WTC11 (cell line): Measurements from ENCODE around the gene PLLP. TPM values are rescaled to one million over a fixed set of nuclear protein-coding genes. Genes with fewer than 3 reads are reported as not detected.
A peak's percentile ranks its signal among the peaks of the same experiment; 100 is the strongest.

ENCODE experiments used
- ATAC-seq: fragments of 200-7000 bp; cut with Tn5 transposase; 2 replicates; pipeline ENCODE4 v1.10.0; 2021; ENCODE audit warnings: mild to moderate bottlenecking, moderate library complexity
- CTCF ChIA-PET: fragments of 300-600 bp; sonication (Branson Sonifier 250); formaldehyde crosslinking; loops from one replicate; lab custom pipeline; 2021; ENCODE audit warnings: antibody characterized with exemption; lab: Charles Lee
- POLR2A ChIA-PET: fragments of 350-600 bp; sonication (Branson Sonifier 250); formaldehyde crosslinking; loops from one replicate; lab custom pipeline; 2021; ENCODE audit warnings: antibody characterized with exemption; lab: Charles Lee
- DNase-seq: peaks from one replicate; pipeline ENCODE4 v3.0.0; 2021; ENCODE audit warnings: low spot score
- H3K27ac Mint-ChIP-seq: 2 replicates; pipeline ENCODE4 v1.8.0; 2021; ENCODE audit warnings: mixed read lengths
- H3K27me3 Mint-ChIP-seq: 2 replicates; pipeline ENCODE4 v1.8.0; 2021; ENCODE audit warnings: low read depth, mild to moderate bottlenecking, moderate library complexity, mixed read lengths
- H3K36me3 Mint-ChIP-seq: 2 replicates; pipeline ENCODE4 v1.8.0; 2021; ENCODE audit warnings: mixed read lengths
- H3K4me1 Mint-ChIP-seq: 2 replicates; pipeline ENCODE4 v1.8.0; 2022; ENCODE audit warnings: mixed read lengths
- H3K4me3 Mint-ChIP-seq: 2 replicates; pipeline ENCODE4 v1.8.0; 2021; ENCODE audit warnings: mild to moderate bottlenecking, moderate library complexity, mixed read lengths
- H3K9me3 Mint-ChIP-seq: 2 replicates; pipeline ENCODE4 v1.8.0; 2021; ENCODE audit warnings: mixed read lengths
- ELF4 ChIP-seq: sonication (generic); formaldehyde crosslinking; IDR thresholded peaks from 2 replicates; pipeline ENCODE4 v1.8.1; 2022; ENCODE audit warnings: low read depth, mild to moderate bottlenecking, moderate library complexity, missing genetic modification reagents
- EMX1 ChIP-seq: fragments of 250-450 bp; sonication (Bioruptor Pico); IDR thresholded peaks from 2 replicates; pipeline ENCODE4 v1.8.0; 2021; ENCODE audit warnings: mild to moderate bottlenecking
- ETV6 ChIP-seq: sonication (generic); formaldehyde crosslinking; IDR thresholded peaks from 2 replicates; pipeline ENCODE4 v1.8.1; 2022; ENCODE audit warnings: mild to moderate bottlenecking, missing genetic modification reagents
- FOXP1 ChIP-seq: sonication (generic); formaldehyde crosslinking; IDR thresholded peaks from 2 replicates; pipeline ENCODE4 v1.8.0; 2022; ENCODE audit warnings: missing genetic modification reagents, mild to moderate bottlenecking, moderate library complexity, borderline replicate concordance
- GTF2I ChIP-seq: fragments of 250-450 bp; sonication (Bioruptor Pico); conservative IDR thresholded peaks from 2 replicates; pipeline ENCODE4 v1.4.0; 2021; ENCODE audit warnings: mild to moderate bottlenecking
- MXD4 ChIP-seq: fragments of 250-450 bp; sonication (Bioruptor Pico); IDR thresholded peaks from 2 replicates; pipeline ENCODE4 v1.8.0; 2021; ENCODE audit warnings: mild to moderate bottlenecking, moderate library complexity, borderline replicate concordance
- NFATC4 ChIP-seq: fragments of 250-450 bp; sonication (Bioruptor Pico); IDR thresholded peaks from 2 replicates; pipeline ENCODE4 v1.9.0; 2021; ENCODE audit warnings: mild to moderate bottlenecking
- NR1H2 ChIP-seq: sonication (generic); formaldehyde crosslinking; IDR thresholded peaks from 2 replicates; pipeline ENCODE4 v1.9.0; 2021; ENCODE audit warnings: mild to moderate bottlenecking, moderate library complexity, missing genetic modification reagents
- PRRX2 ChIP-seq: fragments of 250-450 bp; sonication (Bioruptor Pico); IDR thresholded peaks from 2 replicates; pipeline ENCODE4 v1.8.0; 2021; ENCODE audit warnings: mild to moderate bottlenecking
- SP1 ChIP-seq: sonication (generic); formaldehyde crosslinking; conservative IDR thresholded peaks from 2 replicates; pipeline ENCODE4 v1.8.1; 2022; ENCODE audit warnings: missing genetic modification reagents
- TCF7 ChIP-seq: sonication (generic); formaldehyde crosslinking; IDR thresholded peaks from 2 replicates; pipeline ENCODE4 v1.8.0; 2022; ENCODE audit warnings: mild to moderate bottlenecking, low read depth, missing genetic modification reagents, moderate library complexity
- TP53 ChIP-seq: sonication (generic); formaldehyde crosslinking; IDR thresholded peaks from 2 replicates; pipeline ENCODE4 v1.8.1; 2023; ENCODE audit warnings: mild to moderate bottlenecking, missing genetic modification reagents
- ZNF138 ChIP-seq: sonication (generic); formaldehyde crosslinking; conservative IDR thresholded peaks from 2 replicates; pipeline ENCODE4 v1.8.1; 2022; ENCODE audit warnings: mild to moderate bottlenecking, moderate library complexity, missing genetic modification reagents
- ZNF263 ChIP-seq: sonication (generic); formaldehyde crosslinking; IDR thresholded peaks from 2 replicates; pipeline ENCODE4 v1.8.1; 2022; ENCODE audit warnings: low read depth, mild to moderate bottlenecking, moderate library complexity, missing genetic modification reagents
- ZNF317 ChIP-seq: sonication (generic); formaldehyde crosslinking; IDR thresholded peaks from 2 replicates; pipeline ENCODE4 v1.8.1; 2023; ENCODE audit warnings: low read depth, mild to moderate bottlenecking, moderate library complexity, missing genetic modification reagents, borderline replicate concordance
- total RNA-seq: library from RNA; stranded (reverse); gene quantifications from 3 replicates; pipeline ENCODE4 v1.2.3, GENCODE V29; 2021
- TF ChIP-seq, protein P1 (sequence below): sonication (generic); formaldehyde crosslinking; IDR thresholded peaks from 2 replicates; pipeline ENCODE4 v1.8.0; 2023; ENCODE audit warnings: missing genetic modification reagents, mild to moderate bottlenecking, borderline replicate concordance
- TF ChIP-seq, protein P2 (sequence below): fragments of 250-450 bp; sonication (Bioruptor Pico); IDR thresholded peaks from 2 replicates; pipeline ENCODE4 v1.9.0; 2021; ENCODE audit warnings: moderate library complexity, mild to moderate bottlenecking, inconsistent platforms, borderline replicate concordance
- TF ChIP-seq, protein P3 (sequence below): sonication (generic); formaldehyde crosslinking; IDR thresholded peaks from 2 replicates; pipeline ENCODE4 v1.8.1; 2022; ENCODE audit warnings: low read depth, missing genetic modification reagents, borderline replicate concordance
- TF ChIP-seq, protein P4 (sequence below): fragments of 250-450 bp; sonication (Bioruptor Pico); IDR thresholded peaks from 2 replicates; pipeline ENCODE4 v1.9.0; 2021; ENCODE audit warnings: mild to moderate bottlenecking
- TF ChIP-seq, protein P5 (sequence below): fragments of 250-450 bp; sonication (Bioruptor Pico); conservative IDR thresholded peaks from 2 replicates; pipeline ENCODE4 v1.9.0; 2021; ENCODE audit warnings: mild to moderate bottlenecking
- TF ChIP-seq, protein P6 (sequence below): sonication (generic); formaldehyde crosslinking; conservative IDR thresholded peaks from 2 replicates; pipeline ENCODE4 v1.8.1; 2022; ENCODE audit warnings: mild to moderate bottlenecking, missing genetic modification reagents
- TF ChIP-seq, protein P7 (sequence below): sonication (generic); formaldehyde crosslinking; IDR thresholded peaks from 2 replicates; pipeline ENCODE4 v1.8.1; 2023; ENCODE audit warnings: mild to moderate bottlenecking, missing genetic modification reagents

PLLP gene
- total RNA-seq, 1 experiment from 2014 or later = 2.8 TPM

DNA sequence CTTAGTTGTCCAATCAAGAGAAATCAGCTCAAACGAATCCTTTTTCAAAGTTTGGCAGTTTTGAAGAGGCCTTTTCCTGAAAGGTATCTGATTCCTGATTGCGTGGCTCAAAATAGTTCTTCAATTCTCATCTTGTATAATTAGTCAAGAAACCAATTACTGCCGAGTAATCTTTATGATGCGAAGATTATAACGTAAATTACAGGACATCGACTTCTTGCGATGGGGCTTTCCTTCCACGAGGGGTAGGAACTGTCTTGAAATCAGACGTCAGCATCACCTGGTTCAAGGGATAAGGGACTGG, 40.1 kb downstream of the PLLP start:
- peak overlapping the region; percentile 97 for H3K27ac Mint-ChIP-seq
- ATAC-seq = peak; percentile 16
- H3K4me1 Mint-ChIP-seq = peaks cover 12% of the 10 kb centered on the region
- 0 out of 2 replicates have a peak, but pooled peaks cover under 1% of the 10 kb centered on the region for H3K36me3 Mint-ChIP-seq
- H3K4me3 Mint-ChIP-seq = peak overlapping the region; percentile 91
- DNase-seq = no peak
- ChIA-PET CTCF (interaction anchor here (0.8 to 1.6 kb wide), 4 partner anchors 56 to 173 kb away, joined by 3 to 6 read pairs (median 4); partner anchors contain the start of gene CPNE2), POLR2A (interaction anchor here (0.9 kb wide), 1 partner anchor 12 kb away, joined by 3 read pairs; no protein-coding TSS in a partner anchor)
- H3K27me3 Mint-ChIP-seq = no peaks in the 10 kb centered on the region; the same call in 1 of the 2 replicates
- no peaks in the 10 kb centered on the region for H3K9me3 Mint-ChIP-seq
- TF ChIP-seq NFATC4 (CRISPR knock-in tag) = no peak
- TF ChIP-seq ETV6 (CRISPR knock-in tag) = no peak
- TF ChIP-seq, protein P1, sequence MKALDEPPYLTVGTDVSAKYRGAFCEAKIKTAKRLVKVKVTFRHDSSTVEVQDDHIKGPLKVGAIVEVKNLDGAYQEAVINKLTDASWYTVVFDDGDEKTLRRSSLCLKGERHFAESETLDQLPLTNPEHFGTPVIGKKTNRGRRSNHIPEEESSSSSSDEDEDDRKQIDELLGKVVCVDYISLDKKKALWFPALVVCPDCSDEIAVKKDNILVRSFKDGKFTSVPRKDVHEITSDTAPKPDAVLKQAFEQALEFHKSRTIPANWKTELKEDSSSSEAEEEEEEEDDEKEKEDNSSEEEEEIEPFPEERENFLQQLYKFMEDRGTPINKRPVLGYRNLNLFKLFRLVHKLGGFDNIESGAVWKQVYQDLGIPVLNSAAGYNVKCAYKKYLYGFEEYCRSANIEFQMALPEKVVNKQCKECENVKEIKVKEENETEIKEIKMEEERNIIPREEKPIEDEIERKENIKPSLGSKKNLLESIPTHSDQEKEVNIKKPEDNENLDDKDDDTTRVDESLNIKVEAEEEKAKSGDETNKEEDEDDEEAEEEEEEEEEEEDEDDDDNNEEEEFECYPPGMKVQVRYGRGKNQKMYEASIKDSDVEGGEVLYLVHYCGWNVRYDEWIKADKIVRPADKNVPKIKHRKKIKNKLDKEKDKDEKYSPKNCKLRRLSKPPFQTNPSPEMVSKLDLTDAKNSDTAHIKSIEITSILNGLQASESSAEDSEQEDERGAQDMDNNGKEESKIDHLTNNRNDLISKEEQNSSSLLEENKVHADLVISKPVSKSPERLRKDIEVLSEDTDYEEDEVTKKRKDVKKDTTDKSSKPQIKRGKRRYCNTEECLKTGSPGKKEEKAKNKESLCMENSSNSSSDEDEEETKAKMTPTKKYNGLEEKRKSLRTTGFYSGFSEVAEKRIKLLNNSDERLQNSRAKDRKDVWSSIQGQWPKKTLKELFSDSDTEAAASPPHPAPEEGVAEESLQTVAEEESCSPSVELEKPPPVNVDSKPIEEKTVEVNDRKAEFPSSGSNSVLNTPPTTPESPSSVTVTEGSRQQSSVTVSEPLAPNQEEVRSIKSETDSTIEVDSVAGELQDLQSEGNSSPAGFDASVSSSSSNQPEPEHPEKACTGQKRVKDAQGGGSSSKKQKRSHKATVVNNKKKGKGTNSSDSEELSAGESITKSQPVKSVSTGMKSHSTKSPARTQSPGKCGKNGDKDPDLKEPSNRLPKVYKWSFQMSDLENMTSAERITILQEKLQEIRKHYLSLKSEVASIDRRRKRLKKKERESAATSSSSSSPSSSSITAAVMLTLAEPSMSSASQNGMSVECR (CRISPR knock-in tag) = no peak
- no peak for TF ChIP-seq FOXP1 (CRISPR knock-in tag)
- TF ChIP-seq MXD4 (CRISPR knock-in tag) = no peak
- no peak for TF ChIP-seq TP53 (CRISPR knock-in tag)
- TF ChIP-seq SP1 = no peak
- TF ChIP-seq TCF7 (CRISPR knock-in tag) = no peak
- TF ChIP-seq ELF4 (CRISPR knock-in tag) = no peak
- TF ChIP-seq GTF2I (CRISPR knock-in tag) = no peak
- TF ChIP-seq, protein P2, sequence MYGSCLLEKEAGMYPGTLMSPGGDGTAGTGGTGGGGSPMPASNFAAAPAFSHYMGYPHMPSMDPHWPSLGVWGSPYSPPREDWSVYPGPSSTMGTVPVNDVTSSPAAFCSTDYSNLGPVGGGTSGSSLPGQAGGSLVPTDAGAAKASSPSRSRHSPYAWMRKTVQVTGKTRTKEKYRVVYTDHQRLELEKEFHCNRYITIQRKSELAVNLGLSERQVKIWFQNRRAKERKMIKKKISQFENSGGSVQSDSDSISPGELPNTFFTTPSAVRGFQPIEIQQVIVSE = no peak
- TF ChIP-seq, protein P3, sequence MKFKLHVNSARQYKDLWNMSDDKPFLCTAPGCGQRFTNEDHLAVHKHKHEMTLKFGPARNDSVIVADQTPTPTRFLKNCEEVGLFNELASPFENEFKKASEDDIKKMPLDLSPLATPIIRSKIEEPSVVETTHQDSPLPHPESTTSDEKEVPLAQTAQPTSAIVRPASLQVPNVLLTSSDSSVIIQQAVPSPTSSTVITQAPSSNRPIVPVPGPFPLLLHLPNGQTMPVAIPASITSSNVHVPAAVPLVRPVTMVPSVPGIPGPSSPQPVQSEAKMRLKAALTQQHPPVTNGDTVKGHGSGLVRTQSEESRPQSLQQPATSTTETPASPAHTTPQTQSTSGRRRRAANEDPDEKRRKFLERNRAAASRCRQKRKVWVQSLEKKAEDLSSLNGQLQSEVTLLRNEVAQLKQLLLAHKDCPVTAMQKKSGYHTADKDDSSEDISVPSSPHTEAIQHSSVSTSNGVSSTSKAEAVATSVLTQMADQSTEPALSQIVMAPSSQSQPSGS = no peak

DNA sequence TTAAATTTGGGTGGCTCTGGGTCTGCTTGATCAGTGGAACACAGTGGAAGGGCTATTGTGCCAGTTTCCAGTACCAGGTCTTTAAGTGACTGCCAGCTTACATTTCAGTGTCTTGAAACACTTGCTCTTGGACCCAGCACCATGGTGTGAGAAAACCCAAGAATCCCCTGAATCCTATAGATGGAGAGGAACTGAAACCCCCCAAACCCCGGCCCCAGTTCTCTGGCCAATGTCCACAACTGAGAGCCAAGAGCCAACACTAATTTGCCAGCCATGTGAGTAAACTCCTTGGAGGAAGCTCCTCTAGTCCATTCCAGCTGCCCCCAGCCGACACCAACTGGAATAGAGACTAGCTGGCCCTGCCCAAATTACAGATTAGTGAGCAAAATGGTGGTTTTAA, 41.8 kb downstream of the PLLP start:
- Mint-ChIP-seq H3K4me1 (peaks cover 12% of the 10 kb centered on the region), H3K9me3 (no peaks in the 10 kb centered on the region), H3K4me3 (no peak overlapping the region), H3K27ac (no peak overlapping the region), H3K36me3 (peaks cover 15% of the 10 kb centered on the region), H3K27me3 (no peaks in the 10 kb centered on the region; the same call in 1 of the 2 replicates)
- TF ChIP-seq, protein P4, sequence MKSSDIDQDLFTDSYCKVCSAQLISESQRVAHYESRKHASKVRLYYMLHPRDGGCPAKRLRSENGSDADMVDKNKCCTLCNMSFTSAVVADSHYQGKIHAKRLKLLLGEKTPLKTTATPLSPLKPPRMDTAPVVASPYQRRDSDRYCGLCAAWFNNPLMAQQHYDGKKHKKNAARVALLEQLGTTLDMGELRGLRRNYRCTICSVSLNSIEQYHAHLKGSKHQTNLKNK (CRISPR knock-in tag) = no peak
- TF ChIP-seq, protein P5, sequence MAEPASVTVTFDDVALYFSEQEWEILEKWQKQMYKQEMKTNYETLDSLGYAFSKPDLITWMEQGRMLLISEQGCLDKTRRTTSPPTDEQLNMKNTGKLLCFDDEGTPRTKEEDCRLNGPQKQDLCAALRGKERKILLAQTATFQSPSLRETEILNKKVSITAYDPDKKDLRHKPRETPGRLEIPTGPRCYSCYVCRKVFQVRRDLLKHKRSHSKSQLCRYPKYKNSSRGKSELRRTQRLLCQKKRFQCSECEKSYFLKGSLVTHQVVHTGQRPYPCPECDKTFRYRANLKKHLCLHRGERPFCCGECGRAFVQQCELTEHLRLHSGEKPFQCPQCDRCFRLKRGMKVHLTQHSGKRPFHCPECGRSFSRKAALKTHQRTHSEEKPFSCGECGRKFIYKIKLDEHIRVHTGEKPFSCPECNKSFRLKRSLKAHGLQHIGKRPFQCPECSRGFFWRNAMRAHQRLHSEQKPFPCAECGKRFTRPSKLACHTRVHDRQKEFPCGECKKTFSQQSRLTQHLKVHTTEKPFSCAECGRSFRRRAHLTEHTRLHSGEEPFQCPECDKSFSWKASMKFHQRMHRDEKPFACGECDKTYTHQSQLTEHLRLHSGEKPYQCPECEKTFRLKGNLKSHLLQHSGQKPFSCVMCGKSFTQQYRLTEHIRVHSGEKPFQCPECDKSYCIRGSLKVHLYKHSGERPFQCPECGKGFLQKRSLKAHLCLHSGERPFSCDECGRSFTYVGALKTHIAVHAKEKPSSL (CRISPR knock-in tag) = no peak
- TF ChIP-seq, protein P6, sequence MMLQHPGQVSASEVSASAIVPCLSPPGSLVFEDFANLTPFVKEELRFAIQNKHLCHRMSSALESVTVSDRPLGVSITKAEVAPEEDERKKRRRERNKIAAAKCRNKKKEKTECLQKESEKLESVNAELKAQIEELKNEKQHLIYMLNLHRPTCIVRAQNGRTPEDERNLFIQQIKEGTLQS (CRISPR knock-in tag) = no peak
- TF ChIP-seq PRRX2 (CRISPR knock-in tag) (no peak), ZNF317 (CRISPR knock-in tag) (no peak), ZNF138 (CRISPR knock-in tag) (no peak), ZNF263 (no peak), EMX1 (CRISPR knock-in tag) (no peak), NR1H2 (CRISPR knock-in tag) (no peak), FOXP1 (CRISPR knock-in tag) (no peak)
- TF ChIP-seq, protein P7, sequence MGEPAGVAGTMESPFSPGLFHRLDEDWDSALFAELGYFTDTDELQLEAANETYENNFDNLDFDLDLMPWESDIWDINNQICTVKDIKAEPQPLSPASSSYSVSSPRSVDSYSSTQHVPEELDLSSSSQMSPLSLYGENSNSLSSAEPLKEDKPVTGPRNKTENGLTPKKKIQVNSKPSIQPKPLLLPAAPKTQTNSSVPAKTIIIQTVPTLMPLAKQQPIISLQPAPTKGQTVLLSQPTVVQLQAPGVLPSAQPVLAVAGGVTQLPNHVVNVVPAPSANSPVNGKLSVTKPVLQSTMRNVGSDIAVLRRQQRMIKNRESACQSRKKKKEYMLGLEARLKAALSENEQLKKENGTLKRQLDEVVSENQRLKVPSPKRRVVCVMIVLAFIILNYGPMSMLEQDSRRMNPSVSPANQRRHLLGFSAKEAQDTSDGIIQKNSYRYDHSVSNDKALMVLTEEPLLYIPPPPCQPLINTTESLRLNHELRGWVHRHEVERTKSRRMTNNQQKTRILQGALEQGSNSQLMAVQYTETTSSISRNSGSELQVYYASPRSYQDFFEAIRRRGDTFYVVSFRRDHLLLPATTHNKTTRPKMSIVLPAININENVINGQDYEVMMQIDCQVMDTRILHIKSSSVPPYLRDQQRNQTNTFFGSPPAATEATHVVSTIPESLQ (CRISPR knock-in tag) = no peak
- ATAC-seq = no peak
- DNase-seq = no peak
- CTCF ChIA-PET = no interaction called here
- POLR2A ChIA-PET = no interaction called here
